Measurements from ENCODE around the gene PSMB2. TPM values are rescaled to one million over a fixed set of nuclear protein-coding genes. Genes with fewer than 3 reads are reported as not detected.

Gene PSMB2
- total RNA-seq, 4 donors from 2014 or later: 37.9 to 50.2 (median 43.1) TPM

GRCh38 chr1:35564884-35565741 lies 76.2 kb downstream of the PSMB2 start:
- Histone ChIP-seq H3K27ac (no peak overlapping the region), H3K4me3 (replicated peaks in 1 of 3) (no peak overlapping the region), H3K9me3 (no peaks in the 10 kb centered on the region), H3K4me1 (peaks cover 0 to 10% of the 10 kb centered on the region in 2 donors), H3K36me3 (peaks cover 0 to 3% of the 10 kb centered on the region in 2 donors), H3K27me3 (no peaks in the 10 kb centered on the region)
- intact Hi-C loops (cut with DNase I): loop anchor here (2.0 to 10.0 kb wide), 4 partner anchors 60 to 207 kb away; no protein-coding TSS in a partner anchor
- TF ChIP-seq POLR2A (IDR thresholded peaks at IDR 0.05) (no peak), CTCF (IDR thresholded peaks at IDR 0.05) (peak in 1 of 6 experiments; percentile 7)
- DNase-seq: no peak
- WGBS, 2 donors: 86 to 90% methylated on average over 15 to 19 of the region's 28 CpGs

- H3K36me3 ChIP-seq: peaks cover 0 to 3% of the 10 kb centered on the region in 2 donors
- peak; percentile 77 to 86 for DNase-seq
- TF ChIP-seq CTCF (IDR thresholded peaks at IDR 0.05): peak; percentile 32 to 77 (median 60)
- TF ChIP-seq POLR2A (IDR thresholded peaks at IDR 0.05): no peak
- H3K4me1 ChIP-seq: peaks cover 0 to 10% of the 10 kb centered on the region in 2 donors
- H3K4me3 ChIP-seq (replicated peaks in 1 of 3): no peak overlapping the region
- no peak overlapping the region for H3K27ac ChIP-seq
- intact Hi-C loops (cut with DNase I): loop anchor here (2.0 to 10.0 kb wide), 3 partner anchors 59 to 208 kb away; no protein-coding TSS in a partner anchor
- 78 to 81% methylated on average over 6 to 8 of the region's 9 CpGs for whole genome bisulfite sequencing, 2 donors
- no peaks in the 10 kb centered on the region for H3K27me3 ChIP-seq
- H3K9me3 ChIP-seq: no peaks in the 10 kb centered on the region
Observed at GRCh38 chr1:35564037-35564883, 77.1 kb downstream of the PSMB2 start.

GRCh38 chr1:35563166-35563565 lies 78.2 kb downstream of the PSMB2 start:
- Histone ChIP-seq H3K4me1 (peaks cover 3 to 9% of the 10 kb centered on the region in 2 donors), H3K36me3 (peaks cover 0 to 3% of the 10 kb centered on the region in 2 donors), H3K27ac (no peak overlapping the region), H3K27me3 (no peaks in the 10 kb centered on the region), H3K9me3 (no peaks in the 10 kb centered on the region), H3K4me3 (replicated peaks in 1 of 3) (no peak overlapping the region)
- DNase-seq: no peak
- intact Hi-C loops (cut with DNase I): loop anchor here (5.0 to 10.0 kb wide), 2 partner anchors 58 to 209 kb away; no protein-coding TSS in a partner anchor
- no peak for TF ChIP-seq CTCF (IDR thresholded peaks at IDR 0.05)
- no peak for TF ChIP-seq POLR2A (IDR thresholded peaks at IDR 0.05)
- 84 to 87% methylated on average over 11 to 12 of the region's 12 CpGs for WGBS, 2 donors

- H3K4me1 ChIP-seq: peaks cover 5 to 6% of the 10 kb centered on the region in 2 donors
- no peaks in the 10 kb centered on the region for H3K9me3 ChIP-seq
- peaks cover 0 to 3% of the 10 kb centered on the region in 2 donors for H3K36me3 ChIP-seq
- WGBS, 2 donors: 92 to 95% methylated on average over 10 to 13 of the region's 15 CpGs
- TF ChIP-seq POLR2A (IDR thresholded peaks at IDR 0.05) (no peak), CTCF (IDR thresholded peaks at IDR 0.05) (no peak)
- H3K4me3 ChIP-seq (replicated peaks in 1 of 3): no peak overlapping the region
- H3K27ac ChIP-seq: no peak overlapping the region
- no peaks in the 10 kb centered on the region for H3K27me3 ChIP-seq
- no peak for DNase-seq
- intact Hi-C loops (cut with DNase I): loop anchor here (5.0 to 10.0 kb wide), 2 partner anchors 57 to 210 kb away; no protein-coding TSS in a partner anchor
Observed at GRCh38 chr1:35561972-35562680, 79.2 kb downstream of the PSMB2 start.

Data from thyroid gland (tissue), 4 donors.